ENCODE results near the gene VSIG4.

Gene VSIG4

GRCh38 chrX:66042307-66043077, 2.6 kb upstream of the VSIG4 start:
- Histone ChIP-seq H3K36me3 (ENCODE audit: insufficient read depth, low read length) (no peaks in the 10 kb centered on the region), H3K4me2 (ENCODE audit: insufficient read depth, low read length) (no peak overlapping the region), H3K27ac (ENCODE audit: low read length) (no peak overlapping the region), H4K20me1 (ENCODE audit: insufficient read depth, low read length) (no peaks in the 10 kb centered on the region), H3K27me3 (ENCODE audit: insufficient read depth, low read length, poor library complexity) (no peaks in the 10 kb centered on the region), H2AFZ (ENCODE audit: low read depth, low read length) (no peak overlapping the region), H3K9ac (ENCODE audit: low read depth, low read length) (no peak overlapping the region), H3K4me1 (ENCODE audit: insufficient read depth, low read length) (peaks cover 14% of the 10 kb centered on the region), H3K4me3 (ENCODE audit: low read depth in 1 of 2, low read length in 2 of 2) (no peak overlapping the region), H3K79me2 (ENCODE audit: insufficient read depth, low read length) (no peaks in the 10 kb centered on the region), H3K9me3 (ENCODE audit: insufficient read depth, low read length, severe bottlenecking) (no peaks in the 10 kb centered on the region)
- ATAC-seq (ENCODE audit: insufficient read depth, low read depth) (no peak), DNase-seq (no peak)
- TF ChIP-seq CTCF (IDR thresholded peaks at IDR 0.05; ENCODE audit: borderline replicate concordance, extremely low read depth, low read length, poor library complexity, severe bottlenecking), result no peak
- TF ChIP-seq EZH2 (IDR thresholded peaks at IDR 0.05; ENCODE audit: borderline replicate concordance, low read depth, low read length, severe bottlenecking), result no peak

- Histone ChIP-seq H3K27me3 (ENCODE audit: insufficient read depth, low read length, poor library complexity) (no peaks in the 10 kb centered on the region), H3K9me3 (ENCODE audit: insufficient read depth, low read length, severe bottlenecking) (no peaks in the 10 kb centered on the region), H3K9ac (ENCODE audit: low read depth, low read length) (no peak overlapping the region), H3K4me1 (ENCODE audit: insufficient read depth, low read length) (no peaks in the 10 kb centered on the region), H4K20me1 (ENCODE audit: insufficient read depth, low read length) (no peaks in the 10 kb centered on the region), H2AFZ (ENCODE audit: low read depth, low read length) (no peak overlapping the region), H3K4me2 (ENCODE audit: insufficient read depth, low read length) (no peak overlapping the region), H3K27ac (ENCODE audit: low read length) (no peak overlapping the region), H3K4me3 (ENCODE audit: low read depth in 1 of 2, low read length in 2 of 2) (no peak overlapping the region), H3K79me2 (ENCODE audit: insufficient read depth, low read length) (no peaks in the 10 kb centered on the region), H3K36me3 (ENCODE audit: insufficient read depth, low read length) (no peaks in the 10 kb centered on the region)
- ATAC-seq (ENCODE audit: insufficient read depth, low read depth) (peak; percentile 40; the same call in 1 of the 3 replicates), DNase-seq (no peak)
- TF ChIP-seq CTCF (IDR thresholded peaks at IDR 0.05; ENCODE audit: borderline replicate concordance, extremely low read depth, low read length, poor library complexity, severe bottlenecking) (no peak), EZH2 (IDR thresholded peaks at IDR 0.05; ENCODE audit: borderline replicate concordance, low read depth, low read length, severe bottlenecking) (no peak)
Observed at GRCh38 chrX:66038115-66038514, 1.8 kb downstream of the VSIG4 start.

- no peak overlapping the region for H2AFZ ChIP-seq (ENCODE audit: low read depth, low read length)
- H3K79me2 ChIP-seq (ENCODE audit: insufficient read depth, low read length), result no peaks in the 10 kb centered on the region
- DNase-seq (no peak), ATAC-seq (ENCODE audit: insufficient read depth, low read depth) (peak; percentile 40; the same call in 1 of the 3 replicates)
- H3K9me3 ChIP-seq (ENCODE audit: insufficient read depth, low read length, severe bottlenecking), result no peaks in the 10 kb centered on the region
- H3K27me3 ChIP-seq (ENCODE audit: insufficient read depth, low read length, poor library complexity), result no peaks in the 10 kb centered on the region
- no peak overlapping the region for H3K27ac ChIP-seq (ENCODE audit: low read length)
- H4K20me1 ChIP-seq (ENCODE audit: insufficient read depth, low read length), result no peaks in the 10 kb centered on the region
- H3K36me3 ChIP-seq (ENCODE audit: insufficient read depth, low read length), result no peaks in the 10 kb centered on the region
- H3K4me3 ChIP-seq (ENCODE audit: low read depth in 1 of 2, low read length in 2 of 2), result no peak overlapping the region
- H3K4me1 ChIP-seq (ENCODE audit: insufficient read depth, low read length), result no peaks in the 10 kb centered on the region
- no peak overlapping the region for H3K4me2 ChIP-seq (ENCODE audit: insufficient read depth, low read length)
- no peak overlapping the region for H3K9ac ChIP-seq (ENCODE audit: low read depth, low read length)
- TF ChIP-seq EZH2 (IDR thresholded peaks at IDR 0.05; ENCODE audit: borderline replicate concordance, low read depth, low read length, severe bottlenecking) (no peak), CTCF (IDR thresholded peaks at IDR 0.05; ENCODE audit: borderline replicate concordance, extremely low read depth, low read length, poor library complexity, severe bottlenecking) (no peak)
Observed at GRCh38 chrX:66036231-66036630, 3.6 kb downstream of the VSIG4 start.
